CD4-positive, alpha-beta T cell (primary cell): ENCODE measurements around the gene PLCB2. TPM values are rescaled to one million over a fixed set of nuclear protein-coding genes. Genes with fewer than 3 reads are reported as not detected.

Experiments used
- ATAC-seq: fragments of 200-7000 bp; cut with Tn5 transposase; one replicate; pipeline ENCODE4 v1.10.0; 2022; ENCODE audit warnings: mild to moderate bottlenecking; ENCODE audit not compliant: poor library complexity
- CTCF ChIA-PET: fragments of 350-600 bp; sonication (Branson Sonifier 250); formaldehyde crosslinking; loops from one replicate; lab custom pipeline; 2021; ENCODE audit warnings: antibody characterized with exemption, inconsistent platforms; lab: Charles Lee
- POLR2A ChIA-PET: fragments of 350-600 bp; sonication (Branson Sonifier 250); formaldehyde crosslinking; loops from one replicate; lab custom pipeline; 2021; ENCODE audit warnings: antibody characterized with exemption, inconsistent platforms; lab: Charles Lee
- DNase-seq, 14 experiments: peaks; one replicate each; pipeline ENCODE4 v3.0.0-alpha.2; 2013 to 2020; ENCODE audit warnings: mixed read lengths in 2 of 14
- H3K27ac ChIP-seq, 2 donors: one replicate each; pipeline versions ENCODE4 v1.5.1 to v1.7.0; 2013; ENCODE audit warnings: low read length in 2 of 2, low read depth in 1 of 2, mild to moderate bottlenecking in 1 of 2
- H3K27me3 ChIP-seq, 2 experiments: 1 replicate in 1 of 2; 2 replicates in 1 of 2; pipeline versions ENCODE4 v1.6.1 to v1.7.0; 2013; ENCODE audit warnings: low read length in 2 of 2, control low read depth in 1 of 2, mild to moderate bottlenecking in 1 of 2, moderate library complexity in 1 of 2; ENCODE audit not compliant: insufficient read depth in 2 of 2, control insufficient read depth in 1 of 2
- H3K36me3 ChIP-seq: one replicate; pipeline ENCODE4 v1.6.1; 2013; ENCODE audit warnings: low read length, control low read depth; ENCODE audit not compliant: insufficient read depth
- H3K4me1 ChIP-seq: one replicate; pipeline ENCODE4 v1.6.1; 2013; ENCODE audit warnings: low read length, control low read depth; ENCODE audit not compliant: insufficient read depth
- H3K4me3 ChIP-seq: one replicate; pipeline ENCODE4 v1.5.1; 2013; ENCODE audit warnings: mild to moderate bottlenecking, low read length, moderate library complexity
- H3K9me3 ChIP-seq, 2 experiments: 1 replicate in 1 of 2; 2 replicates in 1 of 2; pipeline versions ENCODE4 v1.6.1 to v1.7.0; 2013; ENCODE audit warnings: low read length in 2 of 2, mild to moderate bottlenecking in 2 of 2, control low read depth in 1 of 2, moderate library complexity in 1 of 2; ENCODE audit not compliant: control insufficient read depth in 1 of 2, insufficient read depth in 1 of 2
- H3K27ac Mint-ChIP-seq: one replicate; pipeline ENCODE4 v1.8.0; 2020; ENCODE audit warnings: mixed read lengths
- H3K27me3 Mint-ChIP-seq: one replicate; pipeline ENCODE4 v1.8.0; 2021; ENCODE audit warnings: mixed read lengths
- H3K36me3 Mint-ChIP-seq: one replicate; pipeline ENCODE4 v1.8.0; 2021; ENCODE audit warnings: low read depth, mixed read lengths
- H3K4me1 Mint-ChIP-seq: one replicate; pipeline ENCODE4 v1.8.0; 2021; ENCODE audit warnings: low read depth, mixed read lengths
- H3K4me3 Mint-ChIP-seq: one replicate; pipeline ENCODE4 v1.8.0; 2020; ENCODE audit warnings: mild to moderate bottlenecking, mixed read lengths
- H3K9me3 Mint-ChIP-seq: one replicate; pipeline ENCODE4 v1.8.0; 2020; ENCODE audit warnings: mixed read lengths
- CTCF ChIP-seq: fragments of 200-600 bp; IDR thresholded peaks from one replicate; pipeline ENCODE4 v1.8.0; 2022; ENCODE audit warnings: antibody characterized with exemption, mild to moderate bottlenecking
- intact Hi-C, 2 experiments: fragments of 100-400 bp; cut with DNase I in 1 of 2; cut with micrococcal nuclease in 1 of 2; formaldehyde crosslinking; loops; one replicate each; pipeline versions ENCODE4 v1.15.1 to v1.9.0; 2023 to 2025; cut with DNase I, micrococcal nuclease
- total RNA-seq, 174 experiments: library from RNA in 2 of 174; stranded (reverse) in 2 of 174; gene quantifications; one replicate each; pipeline ENCODE4 v1.2.3 and lab custom pipeline; 2021 to 2026

PLCB2 gene
- total RNA-seq, 2 experiments from 2014 or later, result 206 to 222 TPM

GRCh38 chr15:40256638-40257235 is 51.0 kb downstream of the PLCB2 start:
- Mint-ChIP-seq H3K4me1 (peaks cover 5% of the 10 kb centered on the region), H3K4me3 (no peak overlapping the region)
- CTCF ChIA-PET, result no interaction called here

GRCh38 chr15:40255033-40255432 is 52.7 kb downstream of the PLCB2 start:
- no peaks in the 10 kb centered on the region for H3K36me3 ChIP-seq
- H3K9me3 ChIP-seq, result no peaks in the 10 kb centered on the region
- peaks cover 20 to 30% of the 10 kb centered on the region in 2 experiments for H3K27me3 ChIP-seq
- Mint-ChIP-seq H3K27me3 (peaks cover 41% of the 10 kb centered on the region), H3K4me1 (peaks cover 9% of the 10 kb centered on the region), H3K4me3 (no peak overlapping the region), H3K27ac (no peak overlapping the region), H3K9me3 (no peaks in the 10 kb centered on the region), H3K36me3 (no peaks in the 10 kb centered on the region)
- intact Hi-C loops, result no loop called here
- no peak for ATAC-seq
- POLR2A ChIA-PET, result no interaction called here
- no peak for TF ChIP-seq CTCF
- no peak overlapping the region for H3K4me3 ChIP-seq
- CTCF ChIA-PET, result no interaction called here
- H3K27ac ChIP-seq, result no peak overlapping the region
- no peak for DNase-seq
- peaks cover 26% of the 10 kb centered on the region for H3K4me1 ChIP-seq

More at GRCh38 chr15:40256638-40257235, 51.0 kb downstream of the PLCB2 start:
- TF ChIP-seq CTCF, result no peak
- Mint-ChIP-seq H3K27ac (no peak overlapping the region), H3K27me3 (peaks cover 29% of the 10 kb centered on the region), H3K9me3 (no peaks in the 10 kb centered on the region), H3K36me3 (no peaks in the 10 kb centered on the region)
- no peaks in the 10 kb centered on the region for H3K9me3 ChIP-seq
- H3K27me3 ChIP-seq, result peaks cover 19 to 24% of the 10 kb centered on the region in 2 experiments
- H3K27ac ChIP-seq, result no peak overlapping the region
- DNase-seq (peak in 3 of 14 experiments; percentile 41 to 64 (median 54)), ATAC-seq (no peak)
- POLR2A ChIA-PET, result no interaction called here
- H3K4me3 ChIP-seq, result no peak overlapping the region
- H3K36me3 ChIP-seq, result no peaks in the 10 kb centered on the region
- H3K4me1 ChIP-seq, result peaks cover 26% of the 10 kb centered on the region
- intact Hi-C loops, result no loop called here

GRCh38 chr15:40254452-40254851 is 53.3 kb downstream of the PLCB2 start:
- H3K36me3 ChIP-seq, result no peaks in the 10 kb centered on the region
- H3K4me1 ChIP-seq, result peaks cover 26% of the 10 kb centered on the region
- Mint-ChIP-seq H3K27me3 (peaks cover 37% of the 10 kb centered on the region), H3K36me3 (no peaks in the 10 kb centered on the region), H3K4me1 (peaks cover 9% of the 10 kb centered on the region), H3K4me3 (no peak overlapping the region), H3K9me3 (no peaks in the 10 kb centered on the region), H3K27ac (no peak overlapping the region)
- ATAC-seq (no peak), DNase-seq (no peak)
- no peak for TF ChIP-seq CTCF
- intact Hi-C loops, result no loop called here
- no peak overlapping the region for H3K27ac ChIP-seq
- H3K27me3 ChIP-seq, result peaks cover 20 to 30% of the 10 kb centered on the region in 2 experiments
- H3K4me3 ChIP-seq, result no peak overlapping the region
- no peaks in the 10 kb centered on the region for H3K9me3 ChIP-seq
- POLR2A ChIA-PET, result interaction anchor here (0.7 kb wide), 1 partner anchor 53 kb away, joined by 3 read pairs; the partner anchor contains the start of gene PLCB2
- CTCF ChIA-PET, result no interaction called here
